Neural progenitor cell (in vitro differentiated cells): ENCODE data around the gene GALC. TPM values are rescaled to one million over a fixed set of nuclear protein-coding genes. Genes with fewer than 3 reads are reported as not detected.

ENCODE experiments used
- DNase-seq: peaks from one replicate; pipeline ENCODE4 v3.0.0-alpha.2; 2016; ENCODE audit warnings: low spot score
- H2AFZ ChIP-seq: fragments of 200-600 bp; sonication (generic); replicated peaks from 2 replicates; pipeline ENCODE4 v1.6.1; 2016; ENCODE audit warnings: antibody characterized with exemption
- H3F3A ChIP-seq: fragments of 200-600 bp; sonication (generic); 2 replicates; pipeline ENCODE4 v1.6.1; 2016; ENCODE audit warnings: antibody characterized with exemption, low read depth
- H3K27ac ChIP-seq: fragments of 200-600 bp; sonication (generic); 2 replicates; pipeline ENCODE4 v1.5.1; 2016; ENCODE audit warnings: mild to moderate bottlenecking
- H3K27me3 ChIP-seq: fragments of 200-600 bp; sonication (generic); 2 replicates; pipeline ENCODE4 v1.6.1; 2016; ENCODE audit warnings: mild to moderate bottlenecking, moderate library complexity
- H3K36me3 ChIP-seq: fragments of 200-600 bp; sonication (generic); 2 replicates; pipeline ENCODE4 v1.5.1; 2016
- H3K4me1 ChIP-seq: fragments of 200-600 bp; sonication (generic); 2 replicates; pipeline ENCODE4 v1.6.1; 2016; ENCODE audit warnings: mixed run types
- H3K4me2 ChIP-seq: fragments of 200-600 bp; sonication (generic); 2 replicates; pipeline ENCODE4 v1.6.1; 2016
- H3K4me3 ChIP-seq: fragments of 200-600 bp; sonication (generic); 2 replicates; pipeline ENCODE4 v1.5.1; 2016
- H3K79me2 ChIP-seq: fragments of 200-600 bp; sonication (generic); 2 replicates; pipeline ENCODE4 v1.6.1; 2016; ENCODE audit warnings: low read depth
- H3K9ac ChIP-seq: fragments of 200-600 bp; sonication (generic); 2 replicates; pipeline ENCODE4 v1.6.1; 2016
- H3K9me3 ChIP-seq: fragments of 200-600 bp; sonication (generic); 2 replicates; pipeline ENCODE4 v1.5.1; 2016; ENCODE audit warnings: low read depth
- H4K20me1 ChIP-seq: fragments of 200-600 bp; sonication (generic); 2 replicates; pipeline ENCODE4 v1.6.1; 2016; ENCODE audit warnings: low read depth
- H3K27ac Mint-ChIP-seq: 3 replicates; pipeline ENCODE4 v1.8.0; 2021; ENCODE audit warnings: mixed read lengths
- H3K27me3 Mint-ChIP-seq: 2 replicates; pipeline ENCODE4 v1.8.0; 2022; ENCODE audit warnings: low read depth, mild to moderate bottlenecking, inconsistent platforms, moderate library complexity, mixed read lengths; ENCODE audit not compliant: insufficient read depth
- H3K36me3 Mint-ChIP-seq: 3 replicates; pipeline ENCODE4 v1.8.0; 2021; ENCODE audit warnings: mixed read lengths
- H3K4me1 Mint-ChIP-seq: 3 replicates; pipeline ENCODE4 v1.8.0; 2021; ENCODE audit warnings: mixed read lengths
- H3K4me3 Mint-ChIP-seq: 3 replicates; pipeline ENCODE4 v1.8.0; 2021; ENCODE audit warnings: mild to moderate bottlenecking, moderate library complexity, mixed read lengths
- H3K9me3 Mint-ChIP-seq: 3 replicates; pipeline ENCODE4 v1.8.0; 2020; ENCODE audit warnings: mixed read lengths
- CTCF ChIP-seq: fragments of 200-600 bp; sonication (generic); IDR thresholded peaks from 2 replicates; pipeline ENCODE4 v1.5.1; 2017; ENCODE audit warnings: antibody characterized with exemption, mild to moderate bottlenecking
- EZH2 ChIP-seq: fragments of 200-600 bp; sonication (generic); IDR thresholded peaks from 2 replicates; pipeline ENCODE4 v1.6.1; 2017; ENCODE audit warnings: antibody characterized with exemption, mild to moderate bottlenecking, moderate library complexity
- EZH2phosphoT487 ChIP-seq: fragments of 200-600 bp; sonication (generic); IDR thresholded peaks from 2 replicates; pipeline ENCODE4 v1.6.1; 2017; ENCODE audit warnings: antibody characterized with exemption
- total RNA-seq: library from RNA; depleted of rRNA; stranded (reverse); fragments of >200 nt; gene quantifications from 2 replicates; pipeline ENCODE4 v1.2.3, GENCODE V29; 2015; ENCODE audit warnings: low replicate concordance

GALC gene
- total RNA-seq, 1 donor from 2014 or later, result 30.8 TPM

GRCh38 chr14:87896393-87897380 lies 96.3 kb downstream of the GALC start:
- no peaks in the 10 kb centered on the region for H3K27me3 ChIP-seq
- H3K4me1 Mint-ChIP-seq, result peaks cover 14% of the 10 kb centered on the region
- no peaks in the 10 kb centered on the region for H3K27me3 Mint-ChIP-seq
- no peaks in the 10 kb centered on the region for H3K36me3 ChIP-seq
- peaks cover 5% of the 10 kb centered on the region for H3K4me1 ChIP-seq
- H3K4me2 ChIP-seq, result no peak overlapping the region
- H3K9me3 Mint-ChIP-seq, result no peaks in the 10 kb centered on the region
- H3K27ac Mint-ChIP-seq, result peak overlapping the region; percentile 38
- H3K9me3 ChIP-seq, result no peaks in the 10 kb centered on the region
- H3K27ac ChIP-seq, result no peak overlapping the region
- peak; percentile 80 for DNase-seq
- H4K20me1 ChIP-seq, result no peaks in the 10 kb centered on the region
- peak overlapping the region; percentile 87 for H2AFZ ChIP-seq
- H3K9ac ChIP-seq, result no peak overlapping the region
- TF ChIP-seq CTCF (peak; percentile 89), EZH2 (no peak)
- H3F3A ChIP-seq, result no peaks in the 10 kb centered on the region
- H3K36me3 Mint-ChIP-seq, result no peaks in the 10 kb centered on the region
- no peak overlapping the region for H3K4me3 Mint-ChIP-seq
- no peak overlapping the region for H3K4me3 ChIP-seq
- no peaks in the 10 kb centered on the region for H3K79me2 ChIP-seq

- Histone ChIP-seq H3K4me1 (peaks cover 5% of the 10 kb centered on the region), H3F3A (no peaks in the 10 kb centered on the region), H2AFZ (no peak overlapping the region), H3K36me3 (no peaks in the 10 kb centered on the region), H3K9ac (no peak overlapping the region), H3K9me3 (no peaks in the 10 kb centered on the region), H3K27ac (no peak overlapping the region), H3K4me3 (no peak overlapping the region), H3K27me3 (no peaks in the 10 kb centered on the region), H3K4me2 (no peak overlapping the region), H4K20me1 (no peaks in the 10 kb centered on the region), H3K79me2 (no peaks in the 10 kb centered on the region)
- Mint-ChIP-seq H3K4me3 (no peak overlapping the region), H3K36me3 (no peaks in the 10 kb centered on the region), H3K9me3 (no peaks in the 10 kb centered on the region), H3K4me1 (peaks cover 14% of the 10 kb centered on the region), H3K27me3 (no peaks in the 10 kb centered on the region), H3K27ac (peak overlapping the region; percentile 6)
- no peak for DNase-seq
- TF ChIP-seq EZH2 (no peak), EZH2phosphoT487 (no peak), CTCF (no peak)
These were observed 98.1 kb downstream of the GALC start for GRCh38 chr14:87894920-87895319.

GRCh38 chr14:87892763-87893162 lies 100.2 kb downstream of the GALC start:
- Histone ChIP-seq H3K4me3 (no peak overlapping the region), H3K9me3 (no peaks in the 10 kb centered on the region), H3K4me1 (peaks cover 5% of the 10 kb centered on the region), H3K79me2 (no peaks in the 10 kb centered on the region), H4K20me1 (no peaks in the 10 kb centered on the region), H3F3A (no peaks in the 10 kb centered on the region), H2AFZ (no peak overlapping the region), H3K27me3 (no peaks in the 10 kb centered on the region), H3K9ac (no peak overlapping the region), H3K4me2 (no peak overlapping the region), H3K36me3 (no peaks in the 10 kb centered on the region), H3K27ac (no peak overlapping the region)
- no peaks in the 10 kb centered on the region for H3K27me3 Mint-ChIP-seq
- H3K9me3 Mint-ChIP-seq, result no peaks in the 10 kb centered on the region
- H3K27ac Mint-ChIP-seq, result no peak overlapping the region
- no peaks in the 10 kb centered on the region for H3K36me3 Mint-ChIP-seq
- H3K4me1 Mint-ChIP-seq, result peaks cover 14% of the 10 kb centered on the region
- no peak for TF ChIP-seq CTCF
- no peak for TF ChIP-seq EZH2
- TF ChIP-seq EZH2phosphoT487, result no peak
- DNase-seq, result no peak
- no peak overlapping the region for H3K4me3 Mint-ChIP-seq
